ENCODE data around the gene CLEC2D. TPM values are rescaled to one million over a fixed set of nuclear protein-coding genes. Genes with fewer than 3 reads are reported as not detected.
"Not testable (repeated sequence)": the region's sequence is repeated elsewhere in the genome, so short reads cannot be mapped to it uniquely, and the experiment has no call there.

Gene CLEC2D
- total RNA-seq, result 0.64 and 0.89 TPM in 2 replicates

DNA sequence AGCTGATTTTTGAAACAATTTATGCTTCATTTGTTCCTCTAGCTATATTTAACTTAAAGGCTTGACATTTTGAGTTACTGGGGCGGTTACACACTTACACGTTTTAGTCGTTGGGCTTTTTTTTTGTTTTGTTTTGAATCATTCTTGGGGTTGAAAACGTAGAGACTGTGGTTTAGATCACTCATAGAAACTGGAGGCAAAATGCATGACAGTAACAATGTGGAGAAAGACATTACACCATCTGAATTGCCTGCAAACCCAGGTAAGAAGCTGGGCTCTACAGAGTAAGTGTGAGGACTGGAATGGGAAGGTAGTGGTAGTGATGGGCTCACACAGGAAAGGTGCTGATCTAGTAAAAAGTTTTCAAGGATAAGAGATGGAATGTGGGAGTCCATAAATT lies at the start of gene CLEC2D:
Gene CLEC2D, plus strand, starts transcription at position 180 of the 400 bp plus-strand sequence. Its CDS starts 22 bp downstream, at position 202.
- no peak for DNase-seq (ENCODE audit: low read depth in 2 of 2)

DNA sequence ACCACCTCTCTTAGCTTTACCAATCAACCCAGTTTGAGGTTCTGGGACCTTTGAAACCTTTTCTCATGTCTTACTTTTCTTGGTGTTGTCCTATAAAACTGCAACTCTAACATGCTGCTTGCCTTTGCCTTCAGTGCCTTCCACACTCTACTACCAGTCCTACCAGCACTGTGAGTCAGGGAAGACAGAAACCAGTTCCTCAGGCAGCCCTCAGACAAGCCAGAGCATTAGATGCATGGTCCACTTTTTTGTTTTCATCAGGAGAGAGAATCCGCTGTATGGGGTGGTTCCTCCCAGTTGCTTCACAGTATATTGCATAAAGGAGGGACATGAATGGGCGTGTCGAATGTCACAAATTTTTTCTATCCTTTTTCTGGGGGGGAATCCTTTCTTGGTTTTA lies 44.5 kb upstream of the CLEC2D start:
- no peak for DNase-seq (ENCODE audit: low read depth in 2 of 2)

DNA sequence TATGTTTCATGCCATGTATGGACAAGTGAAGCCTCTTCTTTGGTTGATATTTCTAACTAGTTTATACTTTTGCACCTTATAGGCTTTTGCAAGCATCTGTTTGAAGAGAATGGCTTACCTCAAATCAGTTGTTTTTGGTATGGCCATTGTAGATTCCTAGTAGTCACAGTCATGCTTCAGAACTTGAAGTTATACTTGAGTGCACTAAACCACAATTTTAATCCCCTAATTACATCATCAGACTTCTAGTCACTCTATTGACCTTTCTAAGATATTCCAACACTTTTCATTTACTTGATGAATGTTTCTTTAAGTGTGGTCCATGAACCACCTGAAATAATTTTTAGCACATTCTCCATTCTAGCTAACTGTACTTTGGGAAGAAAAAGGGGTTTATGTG lies 43.2 kb upstream of the CLEC2D start:
- DNase-seq (ENCODE audit: low read depth in 2 of 2), result no peak

DNA sequence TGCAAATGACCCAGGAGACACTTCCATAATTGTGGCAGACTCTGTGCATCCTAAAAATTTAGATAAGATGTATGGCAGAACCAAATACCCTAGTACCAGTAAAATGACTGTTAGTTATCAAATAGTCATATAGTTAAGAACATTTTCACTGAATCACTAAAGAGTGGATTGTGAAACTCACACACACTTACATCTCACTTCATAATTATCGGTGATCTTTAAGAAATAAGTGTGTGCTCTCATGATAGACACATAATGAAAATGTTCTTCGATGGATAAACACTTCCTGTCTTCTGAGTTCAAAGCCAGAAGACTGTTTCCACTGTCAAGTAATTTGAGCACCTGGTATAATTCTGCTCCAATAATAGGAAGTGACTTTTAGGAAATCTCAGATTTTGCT lies 42.7 kb upstream of the CLEC2D start:
- no peak for DNase-seq (ENCODE audit: low read depth in 2 of 2)

DNA sequence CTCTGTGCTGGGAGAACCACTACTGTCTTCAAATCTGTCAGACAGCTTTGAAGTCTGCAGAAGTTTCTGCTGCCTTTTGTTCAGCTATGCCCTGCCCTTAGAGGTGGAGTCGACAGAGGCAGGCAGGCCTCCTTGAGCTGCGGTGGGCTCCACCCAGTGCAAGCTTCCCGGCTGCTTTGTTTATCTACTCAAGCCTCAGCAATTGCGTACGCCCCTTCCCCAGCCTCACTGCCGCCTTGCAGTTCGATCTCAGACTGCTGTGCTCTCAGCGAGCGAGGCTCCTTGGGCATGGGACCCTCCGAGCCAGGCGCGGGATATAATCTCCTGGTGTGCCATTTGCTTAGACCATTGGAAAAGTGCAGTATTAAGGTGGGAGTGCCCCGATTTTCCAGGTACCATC lies 36.7 kb upstream of the CLEC2D start:
- no peak for DNase-seq (ENCODE audit: low read depth in 2 of 2)

DNA sequence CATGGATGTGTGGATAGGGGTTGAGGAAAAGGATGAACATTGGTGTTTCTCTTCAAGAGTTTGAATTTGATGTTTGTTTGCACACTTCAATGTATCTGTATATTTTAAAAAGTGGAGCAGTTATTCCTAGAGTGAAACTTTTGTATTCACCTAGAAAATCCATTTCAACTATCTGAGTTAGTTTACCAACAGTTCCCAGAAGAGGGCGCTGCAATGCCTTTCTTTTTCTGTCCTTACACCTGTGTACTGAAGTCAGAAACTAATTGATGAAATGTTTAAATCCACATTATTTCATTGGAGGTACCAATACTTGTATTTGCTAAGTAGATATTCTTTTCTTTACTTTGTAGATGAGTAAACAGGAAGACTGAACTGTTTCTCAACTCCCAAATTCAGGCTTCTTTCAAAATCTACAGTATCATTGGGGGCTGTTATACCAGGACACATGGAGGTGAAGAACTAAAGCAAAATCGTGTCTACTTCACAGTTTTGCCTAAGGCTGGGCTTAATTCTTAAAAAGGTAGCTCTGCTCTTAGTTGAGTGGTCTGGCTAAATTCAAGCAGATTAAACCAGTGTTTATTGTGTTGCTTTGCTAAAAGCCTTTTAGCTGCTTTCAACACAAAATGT lies 35.2 kb upstream of the CLEC2D start:
- peak; percentile 51 to 67 for DNase-seq (ENCODE audit: low read depth in 2 of 2)

DNA sequence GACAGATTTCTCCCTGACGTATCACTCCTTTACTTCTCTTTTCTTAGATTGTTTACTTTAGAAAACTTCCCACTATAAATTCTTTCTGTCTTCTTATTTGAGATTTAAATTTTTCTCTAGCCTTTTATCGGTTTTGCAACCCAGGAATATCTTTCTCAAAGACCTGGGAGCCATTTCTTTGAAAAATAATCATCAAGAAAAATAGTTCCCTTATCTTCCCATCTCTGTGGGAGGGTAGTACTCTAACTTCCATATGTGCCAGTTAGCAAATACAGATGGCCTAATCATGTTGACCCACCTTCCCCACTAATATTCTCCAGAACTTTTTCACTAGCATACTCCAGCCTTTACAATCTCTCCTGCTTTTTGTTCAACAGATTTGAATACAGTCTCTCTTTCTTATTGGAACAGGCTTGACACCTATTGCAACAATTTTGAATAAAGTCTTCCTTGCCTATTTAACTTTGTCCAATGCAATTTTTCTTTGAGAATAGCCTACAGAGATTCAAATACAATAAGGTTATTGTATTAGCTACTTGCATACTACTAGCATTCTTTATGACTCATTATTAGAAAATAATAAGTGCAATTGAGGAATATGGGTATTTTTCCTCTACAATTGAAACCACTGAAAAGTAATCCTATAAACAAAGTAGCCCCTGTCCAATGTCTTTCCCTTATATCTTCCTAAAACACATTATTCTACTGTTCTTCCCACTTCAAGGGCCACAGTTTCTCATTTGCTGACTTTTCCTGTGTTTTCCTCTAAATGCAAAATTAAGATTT lies 34.4 kb upstream of the CLEC2D start:
- no peak for DNase-seq (ENCODE audit: low read depth in 2 of 2)

DNA sequence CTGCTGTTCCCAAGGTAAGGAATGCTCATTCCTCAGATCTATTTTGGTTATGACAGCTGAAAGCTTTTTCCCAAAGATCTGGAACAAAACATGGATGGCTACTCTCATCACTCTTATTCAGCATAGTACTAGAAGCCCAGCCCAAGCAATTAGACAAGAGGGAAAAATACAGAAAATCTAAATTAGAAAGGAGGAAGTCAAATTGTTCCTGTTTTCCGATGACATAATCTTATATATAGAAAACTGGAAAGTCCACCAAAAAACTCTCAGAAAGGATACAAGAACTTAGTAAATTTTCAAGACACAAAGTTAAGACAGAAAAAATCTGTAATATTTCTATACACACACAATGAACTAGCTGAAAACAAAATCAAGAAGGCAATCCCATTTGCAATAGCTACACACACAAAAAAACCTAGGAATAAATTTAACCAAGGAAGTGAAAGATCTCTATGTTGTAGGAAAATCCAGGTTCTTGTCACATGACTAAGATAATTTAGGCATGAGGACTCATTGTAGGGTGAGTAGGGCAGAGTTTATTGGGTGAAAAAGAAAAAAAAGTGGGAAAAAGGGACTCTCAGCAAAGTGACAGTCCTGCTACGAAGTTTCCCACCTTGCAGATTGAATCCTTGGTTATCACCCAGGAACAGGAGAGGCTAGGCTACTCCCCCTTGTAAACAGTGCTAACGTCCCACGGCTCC lies 33.2 kb upstream of the CLEC2D start:
- no peak for DNase-seq (ENCODE audit: low read depth in 2 of 2)

- DNase-seq (ENCODE audit: low read depth in 2 of 2), result no peak
These were observed 32.7 kb upstream of the CLEC2D start for GRCh38 chr12:9636851-9637206.

GRCh38 chr12:9640024-9640423 lies 29.5 kb upstream of the CLEC2D start:
- no peak for DNase-seq (ENCODE audit: low read depth in 2 of 2)

GRCh38 chr12:9642606-9643265 lies 26.8 kb upstream of the CLEC2D start:
- no peak for DNase-seq (ENCODE audit: low read depth in 2 of 2)

GRCh38 chr12:9643266-9643660 lies 26.2 kb upstream of the CLEC2D start:
- DNase-seq (ENCODE audit: low read depth in 2 of 2), result no peak

DNA sequence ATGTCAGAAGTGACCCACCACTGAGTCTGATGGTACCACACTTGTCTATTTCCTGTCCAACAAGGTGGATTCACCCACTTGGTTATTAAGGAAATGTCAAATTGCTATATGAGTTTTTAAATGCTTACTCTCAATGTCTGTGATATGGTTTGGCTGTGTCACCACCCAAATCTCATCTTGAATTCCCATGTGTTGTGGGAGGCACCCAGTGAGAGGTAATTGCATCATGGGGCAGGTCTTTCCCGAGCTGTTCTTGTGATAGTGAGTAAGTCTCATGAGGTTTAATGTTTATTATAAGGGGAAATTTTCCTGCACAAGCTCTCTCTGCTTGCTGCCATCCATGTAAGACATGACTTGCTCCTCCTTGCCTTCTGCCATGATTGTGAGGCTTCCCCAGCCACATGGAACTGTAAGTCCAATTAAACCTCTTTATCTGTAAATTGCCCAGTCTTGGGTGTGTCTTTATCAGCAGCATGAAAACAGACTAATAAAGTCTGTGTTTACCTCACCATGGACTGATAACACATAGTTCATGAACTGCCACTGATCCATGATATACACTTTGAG lies 24.4 kb upstream of the CLEC2D start:
- not testable (repeated sequence) for DNase-seq (ENCODE audit: low read depth in 2 of 2)

GRCh38 chr12:9646794-9647781 lies 22.4 kb upstream of the CLEC2D start:
- DNase-seq (ENCODE audit: low read depth in 2 of 2), result peak in 1 of 2 donors; percentile 13

DNA sequence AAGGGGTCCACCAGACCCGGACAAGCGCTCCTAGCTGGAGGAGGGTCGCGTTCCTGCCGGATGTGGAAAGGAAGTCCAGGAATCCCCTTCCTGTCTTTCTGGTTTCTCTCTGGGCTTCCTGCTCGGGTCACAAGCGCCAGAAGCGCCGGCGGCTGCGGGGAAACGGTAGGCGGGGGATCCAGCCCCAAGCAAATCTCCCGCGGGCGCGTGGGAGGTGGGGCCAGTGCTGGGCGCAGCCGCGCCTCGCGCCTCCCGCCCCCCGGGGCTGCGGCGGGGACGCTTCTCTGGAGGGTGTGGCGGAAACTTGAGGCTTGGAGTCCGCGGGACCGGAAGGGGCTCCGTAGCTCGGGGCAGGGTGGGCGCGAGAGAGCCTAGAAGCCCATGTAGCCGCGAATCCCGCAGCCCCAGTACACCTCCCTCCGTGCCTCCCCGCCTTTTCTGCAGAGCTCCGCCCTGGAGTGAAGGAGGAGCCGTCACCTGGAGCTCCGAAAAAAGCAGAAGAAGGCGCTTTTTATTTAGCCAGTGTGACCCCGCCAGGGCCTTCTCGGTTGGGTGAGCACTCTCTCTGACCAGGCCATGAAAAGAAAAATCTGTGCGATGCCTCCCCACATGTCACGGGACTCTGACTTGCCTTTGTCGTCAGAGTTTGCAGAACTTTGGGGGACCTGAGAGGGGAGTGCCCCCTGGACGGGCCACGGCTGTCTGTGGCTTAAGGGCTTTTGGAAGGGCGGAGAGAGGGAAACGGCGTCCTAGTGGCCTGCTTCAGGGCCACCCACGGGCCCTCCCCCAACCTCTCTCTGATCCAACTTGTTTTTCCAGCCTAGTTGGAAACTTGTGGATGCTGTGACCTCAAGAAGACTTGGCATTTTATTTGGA lies 21.4 kb upstream of the CLEC2D start:
- peak in 1 of 2 donors; percentile 66 for DNase-seq (ENCODE audit: low read depth in 2 of 2)

- peak in 1 of 2 donors; percentile 33 for DNase-seq (ENCODE audit: low read depth in 2 of 2)
These were observed 20.6 kb upstream of the CLEC2D start for GRCh38 chr12:9648701-9649531.

GRCh38 chr12:9649532-9649940 lies 20.0 kb upstream of the CLEC2D start:
- DNase-seq (ENCODE audit: low read depth in 2 of 2), result peak in 1 of 2 donors; percentile 7

DNA sequence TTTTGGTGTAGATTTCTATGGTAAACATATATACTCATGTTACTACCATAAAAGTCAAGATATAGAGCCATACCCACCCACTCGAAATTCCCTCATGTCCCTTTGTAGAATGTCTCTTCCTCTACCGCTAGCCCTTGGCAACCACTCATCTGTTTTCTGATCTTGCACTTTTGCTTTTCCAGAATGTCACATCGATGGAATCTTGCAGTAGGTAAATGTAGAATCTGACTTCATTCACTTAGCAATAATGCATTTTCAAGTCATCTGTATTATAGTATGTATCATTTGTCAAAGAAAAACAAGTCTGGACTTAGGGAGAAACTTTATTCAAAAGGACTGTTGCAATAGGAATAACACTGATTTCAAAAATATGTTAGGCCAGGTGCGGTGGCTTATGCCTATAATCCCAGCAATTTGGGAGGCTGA lies 19.3 kb upstream of the CLEC2D start:
- peak in 1 of 2 donors; percentile 19 for DNase-seq (ENCODE audit: low read depth in 2 of 2)

Measured in dermis microvascular lymphatic vessel endothelial cell (primary cell).